ENCODE data around the gene SOD1.
"Not testable (repeated sequence)": the region's sequence is repeated elsewhere in the genome, so short reads cannot be mapped to it uniquely, and the experiment has no call there.

Gene SOD1

GRCh38 chr21:31656199-31657095 is 3.0 kb upstream of the SOD1 start:
- no peak for DNase-seq

- no peak for DNase-seq
Observed at GRCh38 chr21:31658053-31658452, 1.4 kb upstream of the SOD1 start.

- DNase-seq: no peak
Observed at GRCh38 chr21:31659286-31659535, 282 bp upstream of the SOD1 start.

DNA sequence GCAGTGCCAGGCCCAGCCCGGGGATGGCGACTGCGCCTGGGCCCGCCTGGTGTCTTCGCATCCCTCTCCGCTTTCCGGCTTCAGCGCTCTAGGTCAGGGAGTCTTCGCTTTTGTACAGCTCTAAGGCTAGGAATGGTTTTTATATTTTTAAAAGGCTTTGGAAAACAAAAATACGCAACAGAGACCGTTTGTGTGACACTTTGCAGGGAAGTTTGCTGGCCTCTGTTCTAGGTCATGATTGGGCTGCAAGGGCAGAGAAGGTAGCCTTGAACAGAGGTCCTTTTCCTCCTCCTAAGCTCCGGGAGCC is 719 bp downstream of the SOD1 start:
- DNase-seq: no peak

GRCh38 chr21:31660591-31660990 is 1.1 kb downstream of the SOD1 start:
- no peak for DNase-seq

GRCh38 chr21:31663584-31664249 is 4.2 kb downstream of the SOD1 start:
- no peak for DNase-seq

DNA sequence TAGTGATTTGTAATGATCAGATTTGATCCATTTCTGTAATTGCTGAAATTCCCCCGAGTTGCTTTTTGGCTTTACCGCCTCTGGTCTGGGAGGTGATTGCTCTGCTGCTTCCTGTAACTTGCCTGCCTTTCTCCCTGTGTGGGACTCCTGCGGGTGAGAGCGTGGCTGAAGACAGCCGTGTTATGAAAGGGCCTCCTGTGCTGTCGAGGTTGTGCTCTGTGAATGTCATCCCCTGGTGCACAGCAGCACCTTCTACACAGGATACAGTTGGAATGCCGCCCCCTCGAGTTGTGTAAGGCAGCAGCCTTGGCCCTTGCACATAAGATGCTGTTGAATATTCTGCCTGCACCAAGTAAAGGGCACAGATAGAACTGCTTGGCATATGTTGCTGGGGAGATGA is 5.9 kb downstream of the SOD1 start:
- peak in 1 of 4 experiments; percentile 4 for DNase-seq

DNA sequence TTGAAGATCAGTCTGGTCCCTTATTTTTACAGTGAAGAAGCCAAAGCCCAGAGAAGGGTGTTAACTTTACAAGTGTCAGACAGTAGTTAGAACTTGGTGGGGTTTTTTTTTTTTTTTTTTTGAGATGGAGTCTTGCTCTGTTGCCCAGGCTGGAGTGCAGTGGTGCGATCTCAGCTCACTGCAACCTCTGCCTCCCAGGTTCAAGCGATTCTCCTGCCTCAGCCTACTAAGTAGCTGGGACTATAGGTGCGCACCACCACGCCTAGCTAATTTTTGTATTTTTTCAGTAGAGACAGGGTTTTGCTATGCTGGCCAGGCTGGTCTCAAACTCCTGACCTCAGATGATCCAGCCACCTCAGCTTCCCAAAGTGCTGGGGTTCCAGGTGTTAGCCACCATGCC is 6.4 kb downstream of the SOD1 start:
- not testable (repeated sequence) for DNase-seq

- DNase-seq: no peak
Observed at GRCh38 chr21:31666445-31667010, 7.0 kb downstream of the SOD1 start.

DNA sequence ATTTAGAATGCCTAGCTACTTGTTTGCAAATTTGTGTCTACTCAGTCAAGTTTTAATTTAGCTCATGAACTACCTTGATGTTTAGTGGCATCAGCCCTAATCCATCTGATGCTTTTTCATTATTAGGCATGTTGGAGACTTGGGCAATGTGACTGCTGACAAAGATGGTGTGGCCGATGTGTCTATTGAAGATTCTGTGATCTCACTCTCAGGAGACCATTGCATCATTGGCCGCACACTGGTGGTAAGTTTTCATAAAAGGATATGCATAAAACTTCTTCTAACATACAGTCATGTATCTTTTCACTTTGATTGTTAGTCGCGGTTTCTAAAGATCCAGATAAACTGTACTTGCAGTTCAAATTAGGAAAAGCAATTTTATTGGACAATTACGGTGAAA is 7.6 kb downstream of the SOD1 start:
- DNase-seq: no peak

GRCh38 chr21:31667639-31668038 is 8.1 kb downstream of the SOD1 start:
- DNase-seq: no peak

DNA sequence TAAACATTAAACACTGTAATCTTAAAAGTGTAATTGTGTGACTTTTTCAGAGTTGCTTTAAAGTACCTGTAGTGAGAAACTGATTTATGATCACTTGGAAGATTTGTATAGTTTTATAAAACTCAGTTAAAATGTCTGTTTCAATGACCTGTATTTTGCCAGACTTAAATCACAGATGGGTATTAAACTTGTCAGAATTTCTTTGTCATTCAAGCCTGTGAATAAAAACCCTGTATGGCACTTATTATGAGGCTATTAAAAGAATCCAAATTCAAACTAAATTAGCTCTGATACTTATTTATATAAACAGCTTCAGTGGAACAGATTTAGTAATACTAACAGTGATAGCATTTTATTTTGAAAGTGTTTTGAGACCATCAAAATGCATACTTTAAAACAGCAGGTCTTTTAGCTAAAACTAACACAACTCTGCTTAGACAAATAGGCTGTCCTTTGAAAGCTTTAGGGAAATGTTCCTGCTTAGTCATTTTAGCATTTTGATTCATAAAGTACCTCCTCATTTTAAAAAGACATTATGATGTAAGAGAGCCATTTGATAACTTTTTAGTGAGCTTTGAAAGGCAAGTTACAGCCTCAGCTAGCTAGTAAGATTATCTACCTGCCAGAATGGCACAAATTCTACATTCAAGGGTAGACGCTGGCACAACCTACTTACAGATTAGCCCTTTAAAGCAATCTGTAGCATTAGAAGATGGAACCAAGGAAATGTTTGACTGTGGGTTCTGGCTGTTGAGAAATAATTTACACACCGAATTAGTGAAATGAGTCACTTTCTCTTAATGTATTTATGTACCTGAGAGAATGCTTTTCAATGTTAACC is 9.4 kb downstream of the SOD1 start:
- no peak for DNase-seq

DNA sequence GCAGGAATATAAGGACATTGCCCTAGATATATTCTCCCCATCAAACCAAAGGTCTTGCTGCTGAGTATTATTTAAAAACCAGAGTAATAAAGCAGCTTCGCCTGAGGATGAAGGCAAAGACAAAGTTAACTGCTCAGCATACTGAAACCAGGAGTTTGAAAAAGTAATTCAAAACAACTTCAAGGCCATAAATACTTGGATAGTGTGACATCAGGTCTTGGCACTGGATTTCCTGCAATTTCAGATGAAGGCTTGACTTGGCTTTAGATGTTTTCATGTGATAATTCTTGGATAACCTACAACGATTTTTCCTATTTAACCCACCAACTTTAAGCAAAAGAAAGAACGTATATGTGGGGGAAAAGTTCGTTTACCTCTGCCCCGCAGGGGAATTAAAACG is 10.6 kb downstream of the SOD1 start:
- no peak for DNase-seq

DNA sequence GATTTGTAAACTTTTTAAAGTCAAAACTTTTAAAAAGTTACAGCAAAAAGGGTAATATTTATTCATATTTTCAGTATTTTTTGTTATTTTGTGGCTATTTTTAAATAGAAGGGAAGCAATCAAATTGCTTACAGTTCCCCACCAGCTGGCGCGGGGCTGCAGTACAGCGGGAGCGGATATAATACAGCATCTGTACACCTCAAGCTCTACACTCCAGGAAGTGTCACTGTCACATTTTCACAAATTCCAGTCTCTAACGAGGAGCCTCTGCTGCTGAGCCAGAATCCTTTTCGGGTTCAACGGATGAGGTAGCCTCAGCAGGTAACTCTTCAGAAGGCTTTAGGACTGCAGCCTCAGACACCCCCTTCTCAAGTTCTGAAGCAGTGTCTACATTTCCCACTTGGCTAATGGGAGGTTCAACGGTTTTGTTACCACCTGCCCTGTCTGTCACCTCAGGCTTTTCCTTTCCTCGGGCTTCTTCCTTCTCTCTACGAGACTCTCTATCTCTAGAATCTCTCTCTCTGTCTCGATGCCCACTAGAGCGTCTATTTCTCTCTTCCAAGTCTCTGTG is 11.7 kb downstream of the SOD1 start:
- no peak for DNase-seq

- DNase-seq: no peak
Observed at GRCh38 chr21:31671931-31672330, 12.4 kb downstream of the SOD1 start.

DNA sequence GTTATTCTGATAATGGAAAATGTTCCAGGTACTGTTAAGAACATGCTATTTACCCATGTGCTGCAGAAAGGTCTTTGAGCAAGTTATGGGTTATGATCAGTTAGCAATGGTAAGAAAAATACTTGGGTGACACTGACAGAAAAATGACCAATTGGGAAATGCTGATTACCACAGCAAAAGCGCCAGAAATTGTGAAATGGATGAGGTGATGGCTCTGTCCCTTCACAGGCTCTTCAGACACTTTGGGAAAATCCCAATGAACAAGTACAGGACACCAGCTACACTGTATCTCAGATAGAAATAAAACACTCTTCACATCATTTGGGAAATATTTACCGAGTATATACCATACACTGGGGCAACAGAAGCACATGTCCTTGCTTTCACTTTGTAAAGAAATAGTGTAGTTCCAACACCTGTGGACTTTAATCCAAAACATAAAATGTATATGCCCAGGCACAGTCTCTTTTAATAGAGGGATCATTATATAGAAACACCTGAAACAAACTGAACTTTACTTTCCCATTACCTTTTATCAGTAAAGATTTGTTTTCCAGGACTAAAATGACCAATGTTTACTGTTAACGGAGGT is 13.9 kb downstream of the SOD1 start:
- no peak for DNase-seq

GRCh38 chr21:31675318-31675717 is 15.8 kb downstream of the SOD1 start:
- no peak for DNase-seq

- no peak for DNase-seq
Observed at GRCh38 chr21:31675960-31676359, 16.5 kb downstream of the SOD1 start.

GRCh38 chr21:31677047-31677446 is 17.6 kb downstream of the SOD1 start:
- no peak for DNase-seq

GRCh38 chr21:31678478-31678877 is 19.0 kb downstream of the SOD1 start:
- DNase-seq: no peak

GRCh38 chr21:31682620-31683019 is 23.1 kb downstream of the SOD1 start:
- DNase-seq: no peak

- no peak for DNase-seq
Observed at GRCh38 chr21:31683029-31683428, 23.5 kb downstream of the SOD1 start.

- DNase-seq: no peak
Observed at GRCh38 chr21:31684918-31685317, 25.4 kb downstream of the SOD1 start.
